ENCODE results near the gene ABCC11.
A peak's percentile ranks its signal among the peaks of the same experiment; 100 is the strongest.

The ABCC11 gene

DNA sequence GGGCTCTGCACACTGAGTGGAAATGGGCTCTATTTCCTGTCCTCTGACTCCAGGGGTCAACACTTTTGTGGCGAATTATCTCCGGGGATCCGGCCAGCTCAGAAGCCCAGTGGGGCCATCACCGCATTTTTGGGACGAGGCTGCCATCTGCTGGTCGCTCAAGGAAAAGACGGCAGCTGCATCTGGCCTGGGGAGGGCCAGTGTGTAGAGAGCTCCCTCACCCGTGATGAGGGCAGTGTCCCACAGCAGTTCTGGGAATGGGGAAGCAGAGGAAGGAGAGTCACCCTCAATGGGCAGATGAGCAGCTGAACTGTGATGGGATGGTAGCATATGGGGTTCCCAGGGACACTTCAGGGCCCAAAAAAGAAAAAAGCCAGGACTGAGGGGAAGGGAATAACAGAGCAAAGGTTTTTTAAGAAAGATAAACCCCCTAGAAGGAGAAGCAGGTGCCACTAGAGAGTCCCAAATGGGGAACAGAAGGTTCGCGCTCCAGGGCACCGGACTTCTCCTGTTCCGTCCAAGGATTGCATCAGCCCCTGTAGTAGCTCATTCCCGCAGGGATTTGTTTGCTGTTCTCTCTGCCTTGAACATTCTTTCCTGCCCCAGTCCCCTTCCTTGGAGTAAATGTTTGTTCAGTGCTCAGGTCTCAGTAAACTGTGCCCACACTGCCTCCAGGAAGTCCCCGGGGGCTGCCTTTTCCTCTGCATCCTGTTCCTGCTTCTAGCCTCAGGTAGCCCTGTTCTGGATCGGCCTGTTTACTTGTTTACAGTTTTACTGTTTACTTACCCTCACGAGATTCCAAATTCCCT lies 82.2 kb downstream of the ABCC11 start:
- no peaks in the 10 kb centered on the region; the same call in 1 of the 2 replicates for H3K27me3 ChIP-seq (ENCODE audit: control insufficient read depth, insufficient read depth, low read length)
- H3K4me3 ChIP-seq (ENCODE audit: low read length) = no peak overlapping the region
- H3K36me3 ChIP-seq (ENCODE audit: control insufficient read depth, insufficient read depth, low read length) = no peaks in the 10 kb centered on the region
- no peaks in the 10 kb centered on the region; the same call in 1 of the 2 replicates for H3K4me1 ChIP-seq (ENCODE audit: control insufficient read depth, insufficient read depth, low read length)
- no peak overlapping the region for H3K27ac ChIP-seq (ENCODE audit: low read length)
- no CpG with 5 or more reads among the region's 16 CpGs for WGBS (ENCODE audit: insufficient coverage, insufficient read length)
- DNase-seq (ENCODE audit: low read depth, low spot score) = peak; percentile 60
- no peaks in the 10 kb centered on the region for H3K9me3 ChIP-seq (ENCODE audit: control insufficient read depth, insufficient read depth, low read length)

DNA sequence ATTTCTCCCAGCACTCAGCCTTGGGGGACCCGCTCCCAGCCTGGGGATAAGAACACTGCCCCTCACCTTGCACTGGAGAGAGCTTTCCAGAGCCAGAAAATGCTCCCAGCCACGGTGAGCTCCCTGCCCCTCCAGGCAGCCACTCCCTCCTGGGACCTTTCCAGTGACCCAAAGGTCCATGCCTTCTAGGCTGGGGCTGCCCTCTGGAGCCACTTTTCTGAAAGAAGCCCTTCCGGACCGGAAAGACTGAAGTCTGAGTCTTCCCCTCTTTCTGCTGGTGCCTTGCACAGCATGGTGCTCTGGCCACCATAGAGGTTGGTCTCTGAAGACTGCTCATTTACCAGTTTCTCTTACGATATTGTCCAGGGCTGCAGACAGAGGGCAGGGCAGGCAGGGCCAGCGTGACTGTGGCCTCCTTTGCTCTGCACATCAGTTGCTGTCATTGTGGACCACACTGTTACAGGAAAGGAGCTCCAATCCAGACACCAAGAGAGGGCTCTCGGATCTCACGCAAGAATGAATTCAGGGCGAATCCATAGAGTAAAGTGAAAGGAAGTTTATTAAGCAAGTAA lies 84.4 kb downstream of the ABCC11 start:
- H3K9me3 ChIP-seq (ENCODE audit: control insufficient read depth, insufficient read depth, low read length) = no peaks in the 10 kb centered on the region
- H3K4me3 ChIP-seq (ENCODE audit: low read length) = no peak overlapping the region
- H3K4me1 ChIP-seq (ENCODE audit: control insufficient read depth, insufficient read depth, low read length) = no peaks in the 10 kb centered on the region; the same call in 1 of the 2 replicates
- no peaks in the 10 kb centered on the region for H3K36me3 ChIP-seq (ENCODE audit: control insufficient read depth, insufficient read depth, low read length)
- WGBS (ENCODE audit: insufficient coverage, insufficient read length) = no CpG with 5 or more reads among the region's 9 CpGs
- no peaks in the 10 kb centered on the region; the same call in 1 of the 2 replicates for H3K27me3 ChIP-seq (ENCODE audit: control insufficient read depth, insufficient read depth, low read length)
- H3K27ac ChIP-seq (ENCODE audit: low read length) = no peak overlapping the region
- DNase-seq (ENCODE audit: low read depth, low spot score) = no peak

DNA sequence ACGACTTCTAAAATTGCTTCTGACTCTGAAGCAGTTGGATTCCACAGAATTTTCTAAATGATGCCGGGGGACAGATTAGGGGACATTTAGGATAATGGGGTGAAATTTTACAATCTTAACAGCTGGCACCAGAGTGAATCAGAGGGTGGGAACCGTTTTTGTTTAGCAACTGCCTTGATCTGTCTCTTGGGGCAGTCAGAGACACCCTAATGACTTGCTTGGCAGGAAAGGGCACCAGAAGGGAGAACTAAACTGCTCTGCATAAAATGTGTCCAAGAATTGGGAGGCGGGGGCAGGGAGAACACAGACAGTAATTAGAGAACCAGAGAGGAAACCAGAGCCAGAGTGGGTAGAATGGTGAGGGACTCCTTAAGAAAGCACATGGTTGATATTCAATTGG lies 85.4 kb downstream of the ABCC11 start:
- DNase-seq (ENCODE audit: low read depth, low spot score) = no peak
- WGBS (ENCODE audit: insufficient coverage, insufficient read length) = no CpG with 5 or more reads among the region's 4 CpGs
- Histone ChIP-seq H3K4me1 (ENCODE audit: control insufficient read depth, insufficient read depth, low read length) (no peaks in the 10 kb centered on the region), H3K9me3 (ENCODE audit: control insufficient read depth, insufficient read depth, low read length) (no peaks in the 10 kb centered on the region), H3K27ac (ENCODE audit: low read length) (no peak overlapping the region), H3K4me3 (ENCODE audit: low read length) (no peak overlapping the region), H3K36me3 (ENCODE audit: control insufficient read depth, insufficient read depth, low read length) (no peaks in the 10 kb centered on the region), H3K27me3 (ENCODE audit: control insufficient read depth, insufficient read depth, low read length) (no peaks in the 10 kb centered on the region)

DNA sequence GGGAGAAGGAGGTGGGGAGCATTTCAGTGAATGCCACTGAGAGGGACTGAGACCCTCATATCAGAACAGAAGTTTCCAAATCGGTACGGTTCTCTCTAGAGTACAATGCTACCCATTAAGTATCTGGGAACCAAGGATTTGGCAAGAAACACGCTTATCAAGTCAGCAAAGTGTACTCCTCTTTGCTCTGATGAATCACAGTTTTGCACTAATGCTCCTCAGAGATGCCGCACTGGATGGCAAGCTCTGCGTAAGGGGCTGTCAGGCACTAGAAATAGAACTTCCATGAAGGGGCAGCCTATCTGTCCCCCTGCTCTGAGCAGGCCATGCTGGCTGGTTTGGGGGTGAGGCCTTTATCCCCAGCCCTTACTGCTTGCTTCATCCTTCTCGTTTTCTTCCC lies 86.8 kb downstream of the ABCC11 start:
- Histone ChIP-seq H3K4me1 (ENCODE audit: control insufficient read depth, insufficient read depth, low read length) (no peaks in the 10 kb centered on the region), H3K4me3 (ENCODE audit: low read length) (no peak overlapping the region), H3K27ac (ENCODE audit: low read length) (no peak overlapping the region), H3K36me3 (ENCODE audit: control insufficient read depth, insufficient read depth, low read length) (no peaks in the 10 kb centered on the region), H3K27me3 (ENCODE audit: control insufficient read depth, insufficient read depth, low read length) (no peaks in the 10 kb centered on the region; the same call in 1 of the 2 replicates), H3K9me3 (ENCODE audit: control insufficient read depth, insufficient read depth, low read length) (no peaks in the 10 kb centered on the region)
- WGBS (ENCODE audit: insufficient coverage, insufficient read length) = no CpG with 5 or more reads among the region's 6 CpGs
- DNase-seq (ENCODE audit: low read depth, low spot score) = no peak

DNA sequence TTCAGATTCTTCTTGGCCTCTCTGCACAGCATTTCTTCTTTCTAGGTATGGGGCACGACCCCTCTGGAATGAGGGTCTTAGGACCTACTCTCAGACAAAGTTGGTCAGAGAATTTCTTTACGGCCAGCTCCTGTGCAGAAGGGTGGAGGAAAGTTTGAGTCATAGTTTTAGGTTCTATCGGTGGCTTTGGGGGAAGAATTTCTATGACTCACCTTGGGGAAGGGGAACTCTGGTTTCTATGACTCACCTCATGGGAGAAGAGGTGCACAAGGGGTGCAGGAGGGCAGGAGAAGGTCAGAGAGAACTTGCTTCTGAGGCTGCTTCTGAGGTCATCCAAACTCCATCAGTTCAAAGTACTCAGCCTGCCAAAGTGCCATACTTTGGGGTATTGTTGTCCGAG lies 89.0 kb downstream of the ABCC11 start:
- Histone ChIP-seq H3K4me1 (ENCODE audit: control insufficient read depth, insufficient read depth, low read length) (no peaks in the 10 kb centered on the region), H3K27me3 (ENCODE audit: control insufficient read depth, insufficient read depth, low read length) (no peaks in the 10 kb centered on the region; the same call in 1 of the 2 replicates), H3K4me3 (ENCODE audit: low read length) (no peak overlapping the region), H3K27ac (ENCODE audit: low read length) (no peak overlapping the region), H3K36me3 (ENCODE audit: control insufficient read depth, insufficient read depth, low read length) (no peaks in the 10 kb centered on the region), H3K9me3 (ENCODE audit: control insufficient read depth, insufficient read depth, low read length) (no peaks in the 10 kb centered on the region)
- DNase-seq (ENCODE audit: low read depth, low spot score) = no peak
- no CpG with 5 or more reads among the region's 4 CpGs for WGBS (ENCODE audit: insufficient coverage, insufficient read length)

DNA sequence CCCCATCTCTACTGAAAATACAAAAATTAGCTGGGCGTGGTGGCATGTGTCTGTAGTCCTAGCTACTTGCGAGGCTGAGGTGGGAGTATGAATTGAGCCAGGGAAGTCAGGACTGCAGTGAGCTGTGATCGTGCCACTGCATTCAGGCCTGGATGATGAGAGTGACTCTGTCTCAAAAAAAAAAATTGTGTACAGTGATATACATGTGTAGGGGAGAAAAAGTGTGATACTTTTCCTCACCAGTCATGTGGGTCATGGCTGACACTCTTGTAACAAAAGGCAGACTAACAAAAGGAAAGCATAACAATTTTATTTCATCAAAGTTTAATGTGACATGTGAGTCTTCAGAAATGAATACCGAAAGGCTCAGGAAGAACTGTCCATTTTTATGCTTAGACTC lies 89.5 kb downstream of the ABCC11 start:
- no peak overlapping the region for H3K27ac ChIP-seq (ENCODE audit: low read length)
- no peaks in the 10 kb centered on the region for H3K4me1 ChIP-seq (ENCODE audit: control insufficient read depth, insufficient read depth, low read length)
- no peak for DNase-seq (ENCODE audit: low read depth, low spot score)
- WGBS (ENCODE audit: insufficient coverage, insufficient read length) = no CpG with 5 or more reads among the region's 4 CpGs
- no peaks in the 10 kb centered on the region; the same call in 1 of the 2 replicates for H3K27me3 ChIP-seq (ENCODE audit: control insufficient read depth, insufficient read depth, low read length)
- no peaks in the 10 kb centered on the region for H3K9me3 ChIP-seq (ENCODE audit: control insufficient read depth, insufficient read depth, low read length)
- no peak overlapping the region for H3K4me3 ChIP-seq (ENCODE audit: low read length)
- no peaks in the 10 kb centered on the region for H3K36me3 ChIP-seq (ENCODE audit: control insufficient read depth, insufficient read depth, low read length)

DNA sequence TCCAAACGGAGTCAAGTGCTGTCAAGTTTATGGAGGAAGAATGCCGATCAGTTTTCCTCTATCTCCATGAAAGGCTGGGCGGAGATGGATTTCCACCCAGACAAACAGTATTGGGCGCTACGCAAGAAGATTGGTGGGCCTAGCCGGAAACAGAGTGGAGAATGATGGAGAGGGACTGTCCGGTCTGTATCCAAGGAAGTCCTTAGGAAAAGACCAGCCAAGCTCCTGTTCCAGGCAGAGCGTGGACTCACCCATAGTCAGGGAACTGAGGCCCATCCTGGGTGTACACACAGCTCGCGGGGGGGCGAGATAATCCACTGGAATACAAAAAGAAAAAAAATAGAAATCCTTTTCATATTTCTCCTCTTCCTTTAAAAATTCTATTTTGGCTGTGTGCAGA lies 90.0 kb downstream of the ABCC11 start:
- H3K27ac ChIP-seq (ENCODE audit: low read length) = no peak overlapping the region
- WGBS (ENCODE audit: insufficient coverage, insufficient read length) = no CpG with 5 or more reads among the region's 11 CpGs

DNA sequence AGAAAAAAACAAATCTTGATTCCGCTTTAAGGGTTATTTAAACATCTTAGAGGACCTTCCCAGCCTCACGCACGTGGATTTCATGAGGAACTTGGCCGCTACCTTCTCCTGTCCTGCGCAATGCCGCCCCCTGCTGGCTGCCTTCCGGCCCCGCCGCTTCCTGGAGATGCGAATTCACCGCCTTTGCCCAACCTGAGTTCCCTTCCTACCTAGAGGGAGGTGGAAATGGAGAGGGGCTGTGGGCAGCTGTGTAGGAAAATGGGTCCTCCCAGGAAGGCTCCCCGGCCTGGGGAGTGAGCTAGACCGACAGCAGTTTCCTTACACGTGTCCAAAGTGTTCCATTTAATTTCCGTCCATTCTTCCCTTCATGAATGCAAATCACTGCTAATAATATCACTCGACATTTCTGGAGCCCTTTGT lies 90.5 kb downstream of the ABCC11 start:
- Histone ChIP-seq H3K4me3 (ENCODE audit: low read length) (no peak overlapping the region), H3K27ac (ENCODE audit: low read length) (no peak overlapping the region), H3K36me3 (ENCODE audit: control insufficient read depth, insufficient read depth, low read length) (no peaks in the 10 kb centered on the region), H3K27me3 (ENCODE audit: control insufficient read depth, insufficient read depth, low read length) (no peaks in the 10 kb centered on the region; the same call in 1 of the 2 replicates), H3K9me3 (ENCODE audit: control insufficient read depth, insufficient read depth, low read length) (no peaks in the 10 kb centered on the region), H3K4me1 (ENCODE audit: control insufficient read depth, insufficient read depth, low read length) (no peaks in the 10 kb centered on the region)
- DNase-seq (ENCODE audit: low read depth, low spot score) = peak; percentile 67
- WGBS (ENCODE audit: insufficient coverage, insufficient read length) = no CpG with 5 or more reads among the region's 16 CpGs

More for the DNA sequence above, 90.0 kb downstream of the ABCC11 start:
- DNase-seq (ENCODE audit: low read depth, low spot score) = no peak
- Histone ChIP-seq H3K9me3 (ENCODE audit: control insufficient read depth, insufficient read depth, low read length) (no peaks in the 10 kb centered on the region), H3K4me3 (ENCODE audit: low read length) (no peak overlapping the region), H3K27me3 (ENCODE audit: control insufficient read depth, insufficient read depth, low read length) (no peaks in the 10 kb centered on the region; the same call in 1 of the 2 replicates), H3K36me3 (ENCODE audit: control insufficient read depth, insufficient read depth, low read length) (no peaks in the 10 kb centered on the region), H3K4me1 (ENCODE audit: control insufficient read depth, insufficient read depth, low read length) (no peaks in the 10 kb centered on the region)

DNA sequence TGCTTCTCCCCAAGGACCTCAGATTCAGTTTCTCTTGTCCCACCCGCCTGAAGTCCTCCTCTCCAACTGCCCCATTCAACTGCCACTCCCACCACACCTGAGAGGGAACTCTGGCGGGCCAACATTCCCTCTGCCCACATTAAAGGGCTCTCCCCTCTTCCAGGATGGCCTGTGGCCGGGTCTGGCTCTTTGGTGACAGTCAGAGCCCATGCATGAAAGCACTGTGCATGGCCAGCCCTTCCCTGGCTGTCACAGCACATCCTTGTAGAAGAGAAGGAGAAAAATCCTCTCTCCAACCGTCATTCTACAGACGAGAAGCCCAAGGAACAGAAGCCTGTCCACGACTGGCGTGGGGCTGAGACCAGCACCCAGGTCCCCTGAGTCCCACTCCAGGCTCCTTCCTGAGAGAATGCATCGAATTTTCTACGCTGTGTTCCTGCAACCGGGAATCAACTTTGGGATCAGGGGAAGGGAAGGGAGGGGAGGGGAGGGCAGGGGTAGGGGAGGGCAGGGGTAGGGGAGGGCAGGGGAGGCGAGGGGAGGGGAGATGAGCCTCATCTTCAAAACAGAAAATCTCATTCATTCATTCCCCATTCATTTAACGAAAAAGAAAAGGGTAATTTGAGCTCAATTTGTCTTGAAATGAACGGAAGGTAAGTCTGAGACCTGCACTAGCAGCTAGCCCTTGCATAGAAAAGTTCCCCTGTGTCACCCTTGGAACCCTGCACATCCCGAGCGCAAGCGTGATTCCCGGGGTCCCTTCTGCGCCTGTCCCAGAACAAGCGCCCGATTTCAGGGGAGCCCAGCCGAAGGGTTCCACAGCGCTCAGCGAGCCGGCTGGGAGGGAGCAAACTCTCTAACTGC lies 91.2 kb downstream of the ABCC11 start, which contains the start of gene ABCC12:
Gene ABCC12, minus strand, starts transcription at position 68 of the 864 bp plus-strand sequence. CDS start 9,569 bp downstream, outside the sequence.
- H3K27me3 ChIP-seq (ENCODE audit: control insufficient read depth, insufficient read depth, low read length) = no peaks in the 10 kb centered on the region; the same call in 1 of the 2 replicates
- H3K36me3 ChIP-seq (ENCODE audit: control insufficient read depth, insufficient read depth, low read length) = no peaks in the 10 kb centered on the region
- no peaks in the 10 kb centered on the region for H3K9me3 ChIP-seq (ENCODE audit: control insufficient read depth, insufficient read depth, low read length)
- WGBS (ENCODE audit: insufficient coverage, insufficient read length) = no CpG with 5 or more reads among the region's 24 CpGs
- DNase-seq (ENCODE audit: low read depth, low spot score) = no peak
- H3K4me1 ChIP-seq (ENCODE audit: control insufficient read depth, insufficient read depth, low read length) = no peaks in the 10 kb centered on the region
- no peak within 1 kb of the TSS for H3K27ac ChIP-seq (ENCODE audit: low read length)
- H3K4me3 ChIP-seq (ENCODE audit: low read length) = no peak within 1 kb of the TSS

DNA sequence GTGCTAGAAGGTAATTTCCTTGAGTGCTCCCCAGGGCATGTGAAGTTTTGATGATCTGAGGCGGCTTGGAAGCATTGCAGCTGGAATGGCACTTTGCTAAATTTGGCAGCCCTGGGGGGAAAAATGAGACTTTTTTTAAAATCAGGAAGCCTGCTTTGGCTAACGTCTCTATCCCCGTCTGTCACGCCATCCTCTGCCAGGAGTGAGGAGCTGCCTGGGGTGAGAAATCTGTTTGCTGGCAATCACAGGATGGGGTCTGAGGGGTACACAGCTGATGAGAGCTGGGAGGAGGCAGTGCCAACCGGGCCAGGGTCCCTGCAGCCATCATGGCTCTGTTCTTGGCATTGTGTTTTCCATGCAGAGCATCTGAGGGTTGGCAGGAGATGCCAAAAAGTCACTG lies 93.6 kb downstream of the ABCC11 start:
- no peaks in the 10 kb centered on the region; the same call in 1 of the 2 replicates for H3K27me3 ChIP-seq (ENCODE audit: control insufficient read depth, insufficient read depth, low read length)
- H3K4me3 ChIP-seq (ENCODE audit: low read length) = no peak overlapping the region
- no peaks in the 10 kb centered on the region for H3K36me3 ChIP-seq (ENCODE audit: control insufficient read depth, insufficient read depth, low read length)
- no peak overlapping the region for H3K27ac ChIP-seq (ENCODE audit: low read length)
- no peaks in the 10 kb centered on the region for H3K4me1 ChIP-seq (ENCODE audit: control insufficient read depth, insufficient read depth, low read length)
- no CpG with 5 or more reads among the region's 5 CpGs for WGBS (ENCODE audit: insufficient coverage, insufficient read length)
- no peak for DNase-seq (ENCODE audit: low read depth, low spot score)
- H3K9me3 ChIP-seq (ENCODE audit: control insufficient read depth, insufficient read depth, low read length) = no peaks in the 10 kb centered on the region
